Kidney glomerular epithelial cell (primary cell): ENCODE results near the gene FILIP1.
"Not testable (repeated sequence)": the region's sequence is repeated elsewhere in the genome, so short reads cannot be mapped to it uniquely, and the experiment has no call there.

Experiments
- DNase-seq: peaks from one replicate; lab custom pipeline; 2025; lab: John Stamatoyannopoulos, UW

The FILIP1 gene

GRCh38 chr6:75421316-75422023, 72.1 kb downstream of the FILIP1 start:
- DNase-seq = no peak

GRCh38 chr6:75419980-75420379, 73.6 kb downstream of the FILIP1 start:
- no peak for DNase-seq

GRCh38 chr6:75419416-75419815, 74.2 kb downstream of the FILIP1 start:
- DNase-seq = no peak

GRCh38 chr6:75418233-75418632, 75.4 kb downstream of the FILIP1 start:
- DNase-seq = peak; percentile 96

GRCh38 chr6:75416443-75416842, 77.2 kb downstream of the FILIP1 start:
- no peak for DNase-seq

GRCh38 chr6:75415804-75416203, 77.8 kb downstream of the FILIP1 start:
- DNase-seq = no peak

- DNase-seq = no peak
Measured at GRCh38 chr6:75414445-75415021, 79.1 kb downstream of the FILIP1 start.

- DNase-seq = no peak
Measured at GRCh38 chr6:75412969-75413662, 80.5 kb downstream of the FILIP1 start.

GRCh38 chr6:75410564-75410963, 83.0 kb downstream of the FILIP1 start:
- DNase-seq = not testable (repeated sequence)

GRCh38 chr6:75409928-75410327, 83.7 kb downstream of the FILIP1 start:
- peak; percentile 93 for DNase-seq

GRCh38 chr6:75409286-75409685, 84.3 kb downstream of the FILIP1 start:
- DNase-seq = peak; percentile 75

GRCh38 chr6:75403563-75404080, 90.0 kb downstream of the FILIP1 start:
- no peak for DNase-seq

GRCh38 chr6:75402296-75402695, 91.3 kb downstream of the FILIP1 start:
- DNase-seq = peak; percentile 64

GRCh38 chr6:75397656-75398465, 95.7 kb downstream of the FILIP1 start:
- no peak for DNase-seq

- no peak for DNase-seq
Measured at GRCh38 chr6:75397171-75397570, 96.4 kb downstream of the FILIP1 start.

- no peak for DNase-seq
Measured at GRCh38 chr6:75396005-75396800, 97.4 kb downstream of the FILIP1 start.

- no peak for DNase-seq
Measured at GRCh38 chr6:75393806-75394205, 99.8 kb downstream of the FILIP1 start.

GRCh38 chr6:75391276-75391675, 102.3 kb downstream of the FILIP1 start:
- DNase-seq = no peak

GRCh38 chr6:75386050-75386770, 107.4 kb downstream of the FILIP1 start:
- DNase-seq = peak; percentile 55

GRCh38 chr6:75384116-75384515, 109.5 kb downstream of the FILIP1 start:
- no peak for DNase-seq

GRCh38 chr6:75382634-75382900, 111.0 kb downstream of the FILIP1 start:
- DNase-seq = no peak
